Measurements from ENCODE around the gene IL13. TPM values are rescaled to one million over a fixed set of nuclear protein-coding genes. Genes with fewer than 3 reads are reported as not detected.
A peak's percentile ranks its signal among the peaks of the same experiment; 100 is the strongest.

Gene IL13
- total RNA-seq, 1 experiment from 2014 or later: not detected

- Mint-ChIP-seq H3K27ac (no peak overlapping the region), H3K36me3 (peaks cover 11% of the 10 kb centered on the region), H3K4me3 (no peak overlapping the region), H3K27me3 (ENCODE audit: low read depth) (no peaks in the 10 kb centered on the region), H3K9me3 (no peaks in the 10 kb centered on the region), H3K4me1 (no peaks in the 10 kb centered on the region)
- TF ChIP-seq ZNF423 (CRISPR knock-in tag; IDR thresholded peaks at IDR 0.05) (no peak), ZSCAN18 (CRISPR knock-in tag; IDR thresholded peaks at IDR 0.05) (no peak), TEAD4 (CRISPR knock-in tag; IDR thresholded peaks at IDR 0.05) (no peak), NFYB (CRISPR knock-in tag; conservative IDR thresholded peaks at IDR 0.05; ENCODE audit: low read depth) (no peak), AR (CRISPR knock-in tag; IDR thresholded peaks at IDR 0.05) (no peak), CREB1 (CRISPR knock-in tag; IDR thresholded peaks at IDR 0.05) (no peak)
- POLR2A ChIA-PET: no interaction called here
- ATAC-seq (no peak), DNase-seq (ENCODE audit: low spot score) (no peak)
- CTCF ChIA-PET: no interaction called here
These were observed 36.3 kb upstream of the IL13 start for GRCh38 chr5:132621699-132622098.

- POLR2A ChIA-PET: no interaction called here
- peaks cover 10% of the 10 kb centered on the region for H3K36me3 Mint-ChIP-seq
- no peak overlapping the region for H3K27ac Mint-ChIP-seq
- CTCF ChIA-PET: no interaction called here
- DNase-seq (ENCODE audit: low spot score) (no peak), ATAC-seq (no peak)
- no peaks in the 10 kb centered on the region for H3K9me3 Mint-ChIP-seq
- TF ChIP-seq AR (CRISPR knock-in tag; IDR thresholded peaks at IDR 0.05) (no peak), GRHL2 (CRISPR knock-in tag; IDR thresholded peaks at IDR 0.05; ENCODE audit: insufficient replicate concordance, severe bottlenecking) (no peak), MLX (CRISPR knock-in tag; IDR thresholded peaks at IDR 0.05) (no peak)
- H3K4me3 Mint-ChIP-seq: no peak overlapping the region
- no peaks in the 10 kb centered on the region for H3K4me1 Mint-ChIP-seq
- H3K27me3 Mint-ChIP-seq (ENCODE audit: low read depth): no peaks in the 10 kb centered on the region
These were observed 35.4 kb upstream of the IL13 start for GRCh38 chr5:132622608-132623007.

GRCh38 chr5:132627470-132627869, 30.5 kb upstream of the IL13 start:
- POLR2A ChIA-PET: no interaction called here
- peak overlapping the region; percentile 0; the same call in 1 of the 2 replicates for H3K27ac Mint-ChIP-seq
- no peaks in the 10 kb centered on the region for H3K27me3 Mint-ChIP-seq (ENCODE audit: low read depth)
- peaks cover 4% of the 10 kb centered on the region for H3K36me3 Mint-ChIP-seq
- no peaks in the 10 kb centered on the region for H3K9me3 Mint-ChIP-seq
- H3K4me1 Mint-ChIP-seq: no peaks in the 10 kb centered on the region
- ATAC-seq (no peak), DNase-seq (ENCODE audit: low spot score) (no peak)
- no peak overlapping the region for H3K4me3 Mint-ChIP-seq
- CTCF ChIA-PET: no interaction called here
- TF ChIP-seq CBFB (CRISPR knock-in tag; IDR thresholded peaks at IDR 0.05; ENCODE audit: low read depth): no peak
- no peak for TF ChIP-seq ATF3 (CRISPR knock-in tag; conservative IDR thresholded peaks at IDR 0.05)
- TF ChIP-seq FOXJ3 (CRISPR knock-in tag; IDR thresholded peaks at IDR 0.05; ENCODE audit: borderline replicate concordance): no peak
- no peak for TF ChIP-seq FOXK1 (CRISPR knock-in tag; IDR thresholded peaks at IDR 0.05)
- TF ChIP-seq E2F1 (CRISPR knock-in tag; IDR thresholded peaks at IDR 0.05): no peak
- TF ChIP-seq NR1H2 (CRISPR knock-in tag; IDR thresholded peaks at IDR 0.05): no peak
- no peak for TF ChIP-seq MYBL2 (CRISPR knock-in tag; IDR thresholded peaks at IDR 0.05)
- TF ChIP-seq ZNF425 (CRISPR knock-in tag; conservative IDR thresholded peaks at IDR 0.05): no peak
- TF ChIP-seq ZBTB21 (CRISPR knock-in tag; IDR thresholded peaks at IDR 0.05; ENCODE audit: borderline replicate concordance): no peak
- no peak for TF ChIP-seq ZNF121 (CRISPR knock-in tag; IDR thresholded peaks at IDR 0.05)
- no peak for TF ChIP-seq SOX15 (CRISPR knock-in tag; IDR thresholded peaks at IDR 0.05)
- no peak for TF ChIP-seq SMAD4 (CRISPR knock-in tag; IDR thresholded peaks at IDR 0.05)

Measured in WTC11 (cell line).